COLO829 (cell line): Measurements from ENCODE around the gene FAM234A.
"Not testable (repeated sequence)": the region's sequence is repeated elsewhere in the genome, so short reads cannot be mapped to it uniquely, and the experiment has no call there.

Experiments
- DNase-seq: peaks from one replicate; pipeline ENCODE4 v3.0.0; 2012; ENCODE audit warnings: low spot score

FAM234A gene

GRCh38 chr16:230949-231348 is 3.7 kb upstream of the FAM234A start:
- no peak for DNase-seq

GRCh38 chr16:239948-240277 is 5.3 kb downstream of the FAM234A start:
- no peak for DNase-seq

GRCh38 chr16:240559-240958 is 5.9 kb downstream of the FAM234A start:
- no peak for DNase-seq

- DNase-seq, result no peak
These were observed 7.7 kb downstream of the FAM234A start for GRCh38 chr16:242281-242680.

GRCh38 chr16:243348-243747 is 8.7 kb downstream of the FAM234A start:
- no peak for DNase-seq

GRCh38 chr16:245105-245504 is 10.5 kb downstream of the FAM234A start:
- DNase-seq, result no peak

GRCh38 chr16:247027-247426 is 12.4 kb downstream of the FAM234A start:
- DNase-seq, result no peak

GRCh38 chr16:249431-249830 is 14.8 kb downstream of the FAM234A start:
- no peak for DNase-seq

- no peak for DNase-seq
These were observed 18.0 kb downstream of the FAM234A start for GRCh38 chr16:252366-253337.

- DNase-seq, result no peak
These were observed 19.2 kb downstream of the FAM234A start for GRCh38 chr16:253833-254232.

GRCh38 chr16:254461-254860 is 19.8 kb downstream of the FAM234A start:
- DNase-seq, result no peak

- no peak for DNase-seq
These were observed 20.6 kb downstream of the FAM234A start for GRCh38 chr16:255183-255582.

- not testable (repeated sequence) for DNase-seq
These were observed 23.5 kb downstream of the FAM234A start for GRCh38 chr16:258091-258490.

- DNase-seq, result no peak
These were observed 24.6 kb downstream of the FAM234A start for GRCh38 chr16:259226-259625.

GRCh38 chr16:259814-260253 is 25.2 kb downstream of the FAM234A start:
- no peak for DNase-seq

GRCh38 chr16:260326-260725 is 25.7 kb downstream of the FAM234A start:
- DNase-seq, result no peak

- DNase-seq, result no peak
These were observed 26.5 kb downstream of the FAM234A start for GRCh38 chr16:261031-261691.

- no peak for DNase-seq
These were observed 27.6 kb downstream of the FAM234A start for GRCh38 chr16:262121-262745.

- DNase-seq, result no peak
These were observed 28.7 kb downstream of the FAM234A start for GRCh38 chr16:263182-263774.

GRCh38 chr16:263944-264343 is 29.3 kb downstream of the FAM234A start:
- no peak for DNase-seq

- no peak for DNase-seq
These were observed 29.9 kb downstream of the FAM234A start for GRCh38 chr16:264440-264951.

GRCh38 chr16:265002-265529 is 30.4 kb downstream of the FAM234A start:
- DNase-seq, result no peak
